Measurements from ENCODE around the gene OVAAL. TPM values are rescaled to one million over a fixed set of nuclear protein-coding genes. Genes with fewer than 3 reads are reported as not detected.

OVAAL gene
- total and polyA plus RNA-seq, 2 donors (not counting 1 experiment from before 2014, with no cell fraction given), result not detected

- H4K20me1 ChIP-seq (ENCODE audit: control insufficient read depth, extremely low read depth, insufficient read depth, low read length), result no peaks in the 10 kb centered on the region
- no peak overlapping the region for H3K27ac ChIP-seq (ENCODE audit: insufficient read depth, low read length)
- no peak overlapping the region for H3K4me3 ChIP-seq (replicated peaks in 1 of 4; ENCODE audit: control extremely low read depth in 1 of 4, insufficient read depth in 1 of 4, low read depth in 3 of 4, low read length in 4 of 4)
- H3K9me3 ChIP-seq (ENCODE audit: control insufficient read depth, insufficient read depth, low read depth, low read length), result no peaks in the 10 kb centered on the region
- no peak overlapping the region for H3K4me2 ChIP-seq (ENCODE audit: extremely low read depth, insufficient read depth, low read length)
- H2AFZ ChIP-seq (ENCODE audit: low read length), result no peak overlapping the region
- H3K36me3 ChIP-seq (ENCODE audit: control insufficient read depth, insufficient read depth, low read length), result no peaks in the 10 kb centered on the region
- H3K79me2 ChIP-seq (ENCODE audit: control insufficient read depth, insufficient read depth, low read length), result no peaks in the 10 kb centered on the region
- no peaks in the 10 kb centered on the region for H3K27me3 ChIP-seq (ENCODE audit: control insufficient read depth, insufficient read depth, low read length)
- no peak overlapping the region for H3K9ac ChIP-seq (ENCODE audit: insufficient read depth, low read length)
- no peaks in the 10 kb centered on the region for H3K4me1 ChIP-seq (ENCODE audit: control insufficient read depth, extremely low read depth, insufficient read depth, low read length)
- TF ChIP-seq CTCF (conservative IDR thresholded peaks at IDR 0.05 in 1 of 2, IDR thresholded peaks at IDR 0.05 in 1 of 2; ENCODE audit: low read depth in 1 of 2, low read length in 2 of 2) (no peak), EZH2 (IDR thresholded peaks at IDR 0.05; ENCODE audit: low read length, missing control alignments) (no peak)
- peak in 1 of 2 donors; percentile 29 for DNase-seq (ENCODE audit: low read depth in 2 of 2)
Observed at GRCh38 chr1:180528868-180529470, 29.8 kb upstream of the OVAAL start.

- H3K9ac ChIP-seq (ENCODE audit: insufficient read depth, low read length), result no peak overlapping the region
- TF ChIP-seq CTCF (conservative IDR thresholded peaks at IDR 0.05 in 1 of 2, IDR thresholded peaks at IDR 0.05 in 1 of 2; ENCODE audit: low read depth in 1 of 2, low read length in 2 of 2), result no peak
- no peak for TF ChIP-seq EZH2 (IDR thresholded peaks at IDR 0.05; ENCODE audit: low read length, missing control alignments)
- H3K27me3 ChIP-seq (ENCODE audit: control insufficient read depth, insufficient read depth, low read length), result no peaks in the 10 kb centered on the region
- H4K20me1 ChIP-seq (ENCODE audit: control insufficient read depth, extremely low read depth, insufficient read depth, low read length), result no peaks in the 10 kb centered on the region
- H3K9me3 ChIP-seq (ENCODE audit: control insufficient read depth, insufficient read depth, low read depth, low read length), result no peaks in the 10 kb centered on the region
- H3K4me1 ChIP-seq (ENCODE audit: control insufficient read depth, extremely low read depth, insufficient read depth, low read length), result no peaks in the 10 kb centered on the region
- H2AFZ ChIP-seq (ENCODE audit: low read length), result no peak overlapping the region
- no peak overlapping the region for H3K4me3 ChIP-seq (replicated peaks in 1 of 4; ENCODE audit: control extremely low read depth in 1 of 4, insufficient read depth in 1 of 4, low read depth in 3 of 4, low read length in 4 of 4)
- H3K4me2 ChIP-seq (ENCODE audit: extremely low read depth, insufficient read depth, low read length), result no peak overlapping the region
- DNase-seq (ENCODE audit: low read depth in 2 of 2), result peak; percentile 40 to 94
- no peak overlapping the region for H3K27ac ChIP-seq (ENCODE audit: insufficient read depth, low read length)
- H3K79me2 ChIP-seq (ENCODE audit: control insufficient read depth, insufficient read depth, low read length), result no peaks in the 10 kb centered on the region
- no peaks in the 10 kb centered on the region for H3K36me3 ChIP-seq (ENCODE audit: control insufficient read depth, insufficient read depth, low read length)
Observed at GRCh38 chr1:180530501-180530900, 28.3 kb upstream of the OVAAL start.

- no peak overlapping the region for H2AFZ ChIP-seq (ENCODE audit: low read length)
Observed at GRCh38 chr1:180532854-180533253, 25.9 kb upstream of the OVAAL start.

More at GRCh38 chr1:180532854-180533253, 25.9 kb upstream of the OVAAL start:
- H3K9ac ChIP-seq (ENCODE audit: insufficient read depth, low read length), result no peak overlapping the region
- peaks cover 4% of the 10 kb centered on the region for H3K27me3 ChIP-seq (ENCODE audit: control insufficient read depth, insufficient read depth, low read length)
- DNase-seq (ENCODE audit: low read depth in 2 of 2), result no peak
- H3K4me1 ChIP-seq (ENCODE audit: control insufficient read depth, extremely low read depth, insufficient read depth, low read length), result no peaks in the 10 kb centered on the region
- H3K36me3 ChIP-seq (ENCODE audit: control insufficient read depth, insufficient read depth, low read length), result no peaks in the 10 kb centered on the region
- H3K4me2 ChIP-seq (ENCODE audit: extremely low read depth, insufficient read depth, low read length), result no peak overlapping the region
- H3K79me2 ChIP-seq (ENCODE audit: control insufficient read depth, insufficient read depth, low read length), result no peaks in the 10 kb centered on the region
- no peaks in the 10 kb centered on the region for H3K9me3 ChIP-seq (ENCODE audit: control insufficient read depth, insufficient read depth, low read depth, low read length)
- no peak overlapping the region for H3K4me3 ChIP-seq (replicated peaks in 1 of 4; ENCODE audit: control extremely low read depth in 1 of 4, insufficient read depth in 1 of 4, low read depth in 3 of 4, low read length in 4 of 4)
- H4K20me1 ChIP-seq (ENCODE audit: control insufficient read depth, extremely low read depth, insufficient read depth, low read length), result no peaks in the 10 kb centered on the region
- no peak overlapping the region for H3K27ac ChIP-seq (ENCODE audit: insufficient read depth, low read length)
- no peak for TF ChIP-seq EZH2 (IDR thresholded peaks at IDR 0.05; ENCODE audit: low read length, missing control alignments)

Data from fibroblast of lung (primary cell).